ENCODE measurements around the gene CDKN1B.

Gene CDKN1B

GRCh38 chr12:12716793-12717585 lies at the start of gene CDKN1B:
TSS of gene CDKN1B (plus strand) at chr12:12717368. CDS start at chr12:12717840, 472 bp downstream.
- DNase-seq: peak; percentile 94

- DNase-seq: no peak
These were observed 49.2 kb upstream of the CDKN1B start for GRCh38 chr12:12668005-12668404.

- DNase-seq: no peak
These were observed 48.1 kb upstream of the CDKN1B start for GRCh38 chr12:12669020-12669419.

- DNase-seq: no peak
These were observed 45.1 kb upstream of the CDKN1B start for GRCh38 chr12:12671850-12672660.

GRCh38 chr12:12673296-12673695 lies 43.9 kb upstream of the CDKN1B start:
- no peak for DNase-seq

- DNase-seq: no peak
These were observed 40.6 kb upstream of the CDKN1B start for GRCh38 chr12:12676605-12677004.

GRCh38 chr12:12681061-12681765 lies 36.0 kb upstream of the CDKN1B start:
- no peak for DNase-seq

- DNase-seq: no peak
These were observed 34.9 kb upstream of the CDKN1B start for GRCh38 chr12:12682284-12682683.

- DNase-seq: no peak
These were observed 34.0 kb upstream of the CDKN1B start for GRCh38 chr12:12683136-12683697.

- no peak for DNase-seq
These were observed 33.4 kb upstream of the CDKN1B start for GRCh38 chr12:12683725-12684124.

- DNase-seq: peak; percentile 51
These were observed 32.6 kb upstream of the CDKN1B start for GRCh38 chr12:12684375-12685106.

- DNase-seq: no peak
These were observed 31.9 kb upstream of the CDKN1B start for GRCh38 chr12:12685305-12685704.

- no peak for DNase-seq
These were observed 30.7 kb upstream of the CDKN1B start for GRCh38 chr12:12686472-12686871.

- DNase-seq: no peak
These were observed 30.2 kb upstream of the CDKN1B start for GRCh38 chr12:12686925-12687324.

GRCh38 chr12:12689647-12690300 lies 27.4 kb upstream of the CDKN1B start:
- no peak for DNase-seq

- DNase-seq: no peak
These were observed 25.6 kb upstream of the CDKN1B start for GRCh38 chr12:12691549-12691948.

GRCh38 chr12:12693111-12693671 lies 24.0 kb upstream of the CDKN1B start:
- DNase-seq: no peak

- DNase-seq: peak; percentile 94
These were observed 20.4 kb upstream of the CDKN1B start for GRCh38 chr12:12696562-12697383.

- DNase-seq: no peak
These were observed 17.8 kb upstream of the CDKN1B start for GRCh38 chr12:12699345-12699744.

GRCh38 chr12:12700254-12700653 lies 16.9 kb upstream of the CDKN1B start:
- no peak for DNase-seq

GRCh38 chr12:12701457-12701856 lies 15.7 kb upstream of the CDKN1B start:
- no peak for DNase-seq
